Gastrocnemius medialis (tissue), 4 donors: ENCODE measurements around the gene GYS2.

Experiments used
- POLR2A ChIP-seq, 2 donors: fragments of 450-650 bp; IDR thresholded peaks; one replicate each; pipeline ENCODE4 v1.6.1; 2017; ENCODE audit warnings: antibody characterized with exemption in 2 of 2, mild to moderate bottlenecking in 2 of 2, moderate library complexity in 2 of 2
- TF ChIP-seq, protein P1 (sequence below), 5 experiments: fragments of 450-650 bp in 3 of 5; fragments of 200-600 bp in 2 of 5; sonication (generic) in 2 of 5; IDR thresholded peaks in 4 of 5; conservative IDR thresholded peaks in 1 of 5; 1 replicate in 4 of 5; 2 replicates in 1 of 5; pipeline ENCODE4 v1.5.1; 2016 to 2019; ENCODE audit warnings: antibody characterized with exemption in 5 of 5, mild to moderate bottlenecking in 3 of 5, moderate library complexity in 3 of 5

DNA sequence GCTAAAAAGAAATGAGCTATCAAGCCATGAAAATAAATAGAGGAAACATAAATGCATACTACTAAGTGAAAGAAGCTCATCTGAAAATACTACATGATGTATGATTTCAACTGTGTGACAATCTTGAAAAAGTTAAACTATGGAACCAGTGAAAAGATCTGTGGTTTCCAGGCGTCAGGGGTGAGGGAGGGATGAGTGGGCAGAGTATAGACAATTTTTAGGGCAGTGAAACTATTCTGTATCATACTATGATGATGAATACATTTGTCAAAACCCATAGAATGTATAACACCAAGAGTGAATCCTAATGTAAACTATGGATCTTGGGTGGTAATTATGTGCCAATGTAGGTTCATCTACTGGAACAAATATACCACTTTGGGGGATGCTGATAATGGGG lies 57.2 kb downstream of the GYS2 start:
- TF ChIP-seq POLR2A (IDR thresholded peaks at IDR 0.05), result no peak
- TF ChIP-seq, protein P1, sequence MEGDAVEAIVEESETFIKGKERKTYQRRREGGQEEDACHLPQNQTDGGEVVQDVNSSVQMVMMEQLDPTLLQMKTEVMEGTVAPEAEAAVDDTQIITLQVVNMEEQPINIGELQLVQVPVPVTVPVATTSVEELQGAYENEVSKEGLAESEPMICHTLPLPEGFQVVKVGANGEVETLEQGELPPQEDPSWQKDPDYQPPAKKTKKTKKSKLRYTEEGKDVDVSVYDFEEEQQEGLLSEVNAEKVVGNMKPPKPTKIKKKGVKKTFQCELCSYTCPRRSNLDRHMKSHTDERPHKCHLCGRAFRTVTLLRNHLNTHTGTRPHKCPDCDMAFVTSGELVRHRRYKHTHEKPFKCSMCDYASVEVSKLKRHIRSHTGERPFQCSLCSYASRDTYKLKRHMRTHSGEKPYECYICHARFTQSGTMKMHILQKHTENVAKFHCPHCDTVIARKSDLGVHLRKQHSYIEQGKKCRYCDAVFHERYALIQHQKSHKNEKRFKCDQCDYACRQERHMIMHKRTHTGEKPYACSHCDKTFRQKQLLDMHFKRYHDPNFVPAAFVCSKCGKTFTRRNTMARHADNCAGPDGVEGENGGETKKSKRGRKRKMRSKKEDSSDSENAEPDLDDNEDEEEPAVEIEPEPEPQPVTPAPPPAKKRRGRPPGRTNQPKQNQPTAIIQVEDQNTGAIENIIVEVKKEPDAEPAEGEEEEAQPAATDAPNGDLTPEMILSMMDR (IDR thresholded peaks at IDR 0.05 in 4 of 5, conservative IDR thresholded peaks at IDR 0.05 in 1 of 5), result no peak
